Stomach (tissue), 9 donors: Measurements from ENCODE around the gene CAMK2A. TPM values are rescaled to one million over a fixed set of nuclear protein-coding genes. Genes with fewer than 3 reads are reported as not detected.

Experiments used
- DNase-seq, 2 donors: peaks; one replicate each; pipeline versions ENCODE4 v3.0.0 to v3.0.0-alpha.2; 2013 to 2019
- H3K27ac ChIP-seq, 5 donors: fragments of 200-600 bp in 4 of 5; sonication (generic) in 4 of 5; one replicate each; pipeline ENCODE4 v1.5.1; 2013 to 2019; ENCODE audit warnings: mild to moderate bottlenecking in 1 of 5, moderate library complexity in 1 of 5
- H3K27me3 ChIP-seq, 3 donors: fragments of 200-600 bp; sonication (generic); one replicate each; pipeline ENCODE4 v1.5.1; 2017 to 2019; ENCODE audit warnings: mixed run types in 1 of 3
- H3K36me3 ChIP-seq, 4 donors: fragments of 200-600 bp; sonication (generic); 1 replicate in 3 of 4; 2 replicates in 1 of 4; pipeline ENCODE4 v1.5.1; 2016 to 2019
- H3K4me1 ChIP-seq, 4 donors: fragments of 200-600 bp; sonication (generic); one replicate each; pipeline ENCODE4 v1.5.1; 2016 to 2019
- H3K4me3 ChIP-seq, 4 donors: fragments of 200-600 bp; sonication (generic) in 3 of 4; one replicate each; pipeline ENCODE4 v1.5.1; 2016 to 2019; ENCODE audit warnings: mild to moderate bottlenecking in 1 of 4
- H3K9me3 ChIP-seq, 4 donors: fragments of 200-600 bp; sonication (generic); one replicate each; pipeline ENCODE4 v1.5.1; 2016 to 2019
- EP300 ChIP-seq: sonication (generic); formaldehyde crosslinking; IDR thresholded peaks from one replicate; pipeline ENCODE4 v1.6.1; 2017; ENCODE audit warnings: antibody characterized with exemption
- POLR2A ChIP-seq, 4 donors: fragments of 450-650 bp; IDR thresholded peaks; one replicate each; pipeline ENCODE4 v1.6.1; 2016; ENCODE audit warnings: antibody characterized with exemption in 4 of 4, control low read depth in 2 of 4, mild to moderate bottlenecking in 1 of 4, moderate library complexity in 1 of 4
- POLR2AphosphoS5 ChIP-seq, 3 donors: sonication (generic); formaldehyde crosslinking; IDR thresholded peaks; one replicate each; pipeline ENCODE4 v1.6.1; 2016; ENCODE audit warnings: antibody characterized with exemption in 3 of 3
- WGBS, 5 donors: extraction: QIAGEN DNeasy Blood & Tissue Kit in 3 of 5; methylation state at CpG; one replicate each; pipeline versions ENCODE4 v1.1.5 to v1.1.7; 2013 to 2018; 5-methylcytosine and 5-hydroxymethylcytosine counted together
- intact Hi-C: fragments of 100-400 bp; cut with DNase I; formaldehyde crosslinking; loops from one replicate; pipeline ENCODE4 v1.15.1; 2023; ENCODE audit warnings: low total_unique reads
- polyA plus RNA-seq, 3 donors: library from polyadenylated mRNA; stranded (reverse); fragments of 200-250 nt; gene quantifications; one replicate each; pipeline ENCODE4 v1.2.3, GENCODE V29; 2013
- total RNA-seq, 5 donors: library from RNA; depleted of rRNA; stranded (reverse); fragments of >200 nt; gene quantifications; one replicate each; pipeline versions ENCODE4 v1.1.0 to v1.2.3, GENCODE V29; 2014 to 2016
- TF ChIP-seq, protein P1 (sequence below), 7 experiments: fragments of 450-650 bp in 4 of 7; fragments of 200-600 bp in 3 of 7; sonication (generic) in 3 of 7; IDR thresholded peaks; one replicate each; pipeline ENCODE4 v1.5.1; 2016 to 2019; ENCODE audit warnings: antibody characterized with exemption in 7 of 7, control low read depth in 2 of 7, mild to moderate bottlenecking in 1 of 7
- donor health status: healthy with polysubstance abuse.
- donor health status: Bipolar disorder and iron deficiency.
- donor health status: healthy.

Gene CAMK2A
- total and polyA plus RNA-seq, 8 donors: 0.06 to 18.3 (median 0.63) TPM; not detected in 2

DNA sequence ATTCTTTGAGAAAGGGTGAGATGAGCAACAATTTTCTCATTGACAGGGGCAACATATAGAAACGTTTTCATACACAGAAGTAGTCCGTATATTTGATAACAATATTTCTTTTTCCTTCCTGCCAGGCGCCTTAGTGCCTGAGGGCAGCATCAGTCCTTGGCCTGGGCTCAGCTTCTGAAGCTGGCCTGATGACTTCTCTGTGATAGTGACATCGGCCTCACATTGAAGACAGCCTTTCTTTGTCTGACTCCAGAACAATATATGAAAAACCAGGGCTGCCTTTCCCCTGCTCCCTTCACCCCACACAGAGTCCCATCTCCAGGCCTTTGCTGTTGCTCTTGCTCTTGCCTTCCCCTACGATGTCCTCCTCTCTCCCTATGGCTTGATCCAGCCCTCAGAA lies 43.8 kb upstream of the CAMK2A start:
- DNase-seq: no peak
- no peaks in the 10 kb centered on the region for H3K27me3 ChIP-seq
- peaks cover 0 to 7% (median 0%) of the 10 kb centered on the region in 4 donors for H3K4me1 ChIP-seq
- intact Hi-C loops: no loop called here
- H3K27ac ChIP-seq: no peak overlapping the region
- WGBS, 5 donors: 71 to 81% (median 74%) methylated on average over 5 of the region's 5 CpGs
- TF ChIP-seq, protein P1, sequence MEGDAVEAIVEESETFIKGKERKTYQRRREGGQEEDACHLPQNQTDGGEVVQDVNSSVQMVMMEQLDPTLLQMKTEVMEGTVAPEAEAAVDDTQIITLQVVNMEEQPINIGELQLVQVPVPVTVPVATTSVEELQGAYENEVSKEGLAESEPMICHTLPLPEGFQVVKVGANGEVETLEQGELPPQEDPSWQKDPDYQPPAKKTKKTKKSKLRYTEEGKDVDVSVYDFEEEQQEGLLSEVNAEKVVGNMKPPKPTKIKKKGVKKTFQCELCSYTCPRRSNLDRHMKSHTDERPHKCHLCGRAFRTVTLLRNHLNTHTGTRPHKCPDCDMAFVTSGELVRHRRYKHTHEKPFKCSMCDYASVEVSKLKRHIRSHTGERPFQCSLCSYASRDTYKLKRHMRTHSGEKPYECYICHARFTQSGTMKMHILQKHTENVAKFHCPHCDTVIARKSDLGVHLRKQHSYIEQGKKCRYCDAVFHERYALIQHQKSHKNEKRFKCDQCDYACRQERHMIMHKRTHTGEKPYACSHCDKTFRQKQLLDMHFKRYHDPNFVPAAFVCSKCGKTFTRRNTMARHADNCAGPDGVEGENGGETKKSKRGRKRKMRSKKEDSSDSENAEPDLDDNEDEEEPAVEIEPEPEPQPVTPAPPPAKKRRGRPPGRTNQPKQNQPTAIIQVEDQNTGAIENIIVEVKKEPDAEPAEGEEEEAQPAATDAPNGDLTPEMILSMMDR (IDR thresholded peaks at IDR 0.05): no peak
- TF ChIP-seq POLR2AphosphoS5 (IDR thresholded peaks at IDR 0.05) (no peak), EP300 (no peak), POLR2A (IDR thresholded peaks at IDR 0.05) (no peak)
- no peaks in the 10 kb centered on the region for H3K36me3 ChIP-seq
- no peaks in the 10 kb centered on the region for H3K9me3 ChIP-seq
- no peak overlapping the region for H3K4me3 ChIP-seq

GRCh38 chr5:150329881-150330876 lies 40.6 kb upstream of the CAMK2A start:
- no peaks in the 10 kb centered on the region for H3K9me3 ChIP-seq
- intact Hi-C loops: no loop called here
- H3K27ac ChIP-seq: no peak overlapping the region
- no peak overlapping the region for H3K4me3 ChIP-seq
- no peaks in the 10 kb centered on the region for H3K4me1 ChIP-seq
- 80 to 85% (median 81%) methylated on average over 15 to 17 of the region's 17 CpGs for WGBS, 5 donors
- H3K27me3 ChIP-seq: no peaks in the 10 kb centered on the region
- H3K36me3 ChIP-seq: no peaks in the 10 kb centered on the region
- TF ChIP-seq EP300 (no peak), POLR2A (IDR thresholded peaks at IDR 0.05) (no peak), POLR2AphosphoS5 (IDR thresholded peaks at IDR 0.05) (no peak)
- TF ChIP-seq, protein P1 (IDR thresholded peaks at IDR 0.05): no peak
- no peak for DNase-seq

GRCh38 chr5:150329038-150329437 lies 39.5 kb upstream of the CAMK2A start:
- Histone ChIP-seq H3K27ac (peak overlapping the region in 1 of 5 donors; percentile 4), H3K4me3 (no peak overlapping the region), H3K36me3 (no peaks in the 10 kb centered on the region), H3K27me3 (no peaks in the 10 kb centered on the region), H3K9me3 (no peaks in the 10 kb centered on the region), H3K4me1 (no peaks in the 10 kb centered on the region)
- no peak for DNase-seq
- intact Hi-C loops: no loop called here
- no peak for TF ChIP-seq POLR2A (IDR thresholded peaks at IDR 0.05)
- TF ChIP-seq POLR2AphosphoS5 (IDR thresholded peaks at IDR 0.05): no peak
- TF ChIP-seq EP300: no peak
- TF ChIP-seq, protein P1 (IDR thresholded peaks at IDR 0.05): no peak
- 50 to 66% (median 54%) methylated on average over 2 of the region's 2 CpGs for WGBS, 5 donors

DNA sequence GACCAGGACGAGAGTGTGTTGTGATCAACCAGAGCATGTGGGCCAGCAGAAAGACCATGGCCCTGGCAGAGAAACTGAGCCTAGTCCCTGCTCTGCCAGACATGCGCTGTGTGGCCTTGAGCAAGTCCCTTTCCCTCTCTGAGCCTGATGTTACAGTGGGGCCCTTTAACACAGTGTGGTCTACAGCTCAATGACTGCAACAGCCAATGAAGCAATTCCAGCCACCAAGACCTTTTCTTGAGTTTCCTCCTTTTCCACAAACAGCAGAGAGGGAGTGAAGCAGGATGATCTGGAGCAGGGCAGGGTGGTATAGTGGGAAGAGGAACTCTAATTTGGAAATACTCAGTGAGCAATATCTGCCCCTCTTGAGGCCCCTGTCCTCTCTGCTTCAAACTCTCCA lies 38.9 kb upstream of the CAMK2A start:
- peak overlapping the region in 1 of 5 donors; percentile 4 for H3K27ac ChIP-seq
- H3K36me3 ChIP-seq: no peaks in the 10 kb centered on the region
- no peak for DNase-seq
- no peaks in the 10 kb centered on the region for H3K9me3 ChIP-seq
- WGBS, 5 donors: 88 to 100% (median 96%) methylated on average over 2 of the region's 2 CpGs
- no peak overlapping the region for H3K4me3 ChIP-seq
- no peaks in the 10 kb centered on the region for H3K27me3 ChIP-seq
- intact Hi-C loops: no loop called here
- TF ChIP-seq, protein P1 (IDR thresholded peaks at IDR 0.05): no peak
- TF ChIP-seq EP300: no peak
- no peaks in the 10 kb centered on the region for H3K4me1 ChIP-seq
